OCI-LY3 (cell line): ENCODE data around the gene PKHD1.

Experiments
- CTCF ChIP-seq: fragments of 200-600, 300-600 bp; sonication (generic); IDR thresholded peaks from 2 replicates; pipeline ENCODE4 v1.5.1; 2014; ENCODE audit warnings: antibody characterized with exemption, low read length, low read depth
- EZH2phosphoT487 ChIP-seq: fragments of 200-600 bp; shearing (Covaris generic); IDR thresholded peaks from 2 replicates; pipeline ENCODE4 v1.6.1; 2018; ENCODE audit warnings: antibody characterized with exemption, mixed run types, low read depth

GRCh38 chr6:52022675-52023074 lies 64.7 kb downstream of the PKHD1 start:
- TF ChIP-seq CTCF (no peak), EZH2phosphoT487 (no peak)
